IMR-90 (cell line): Measurements from ENCODE around the gene NPBWR2. TPM values are rescaled to one million over a fixed set of nuclear protein-coding genes. Genes with fewer than 3 reads are reported as not detected.

ENCODE experiments used
- ATAC-seq: fragments of 200-7000 bp; cut with Tn5 transposase; 2 replicates; pipeline ENCODE4 v1.9.1; 2020; ENCODE audit warnings: low read depth, mild to moderate bottlenecking, moderate library complexity
- BruUV-seq: library from RNA; stranded (reverse); fragments of 400-500 nt; replicated peaks from 2 replicates; lab custom pipeline; 2021; lab: Mats Ljungman, UMichigan
- CTCF ChIA-PET: fragments of 300-600 bp; formaldehyde crosslinking; extraction: SDS; loops from one replicate; lab custom pipeline; 2021; ENCODE audit warnings: antibody characterized with exemption; lab: Yijun Ruan, JAX
- POLR2A ChIA-PET: fragments of 300-600 bp; sonication (Branson Sonifier 250); formaldehyde crosslinking; loops from one replicate; lab custom pipeline; 2022; ENCODE audit warnings: antibody characterized with exemption; ENCODE audit not compliant: unreplicated experiment; lab: Charles Lee
- DNase-seq: peaks from one replicate; pipeline ENCODE4 v3.0.0; 2013
- H2AFZ ChIP-seq: replicated peaks from 2 replicates; pipeline ENCODE3; 2013; ENCODE audit warnings: low read length, mild to moderate bottlenecking; ENCODE audit not compliant: poor library complexity
- H2AK5ac ChIP-seq: 2 replicates; pipeline ENCODE4 v1.6.1; 2013; ENCODE audit warnings: low read depth, low read length, inconsistent platforms
- H2AK9ac ChIP-seq: replicated peaks from 2 replicates; pipeline ENCODE3; 2013; ENCODE audit warnings: mild to moderate bottlenecking, low read depth, low read length, moderate library complexity; ENCODE audit not compliant: poor library complexity
- H2BK120ac ChIP-seq: 2 replicates; pipeline ENCODE4 v1.6.1; 2013; ENCODE audit warnings: low read depth, low read length, inconsistent platforms
- H2BK15ac ChIP-seq: 3 replicates; pipeline ENCODE4 v1.6.1; 2013; ENCODE audit warnings: low read depth, low read length, inconsistent platforms
- H2BK20ac ChIP-seq: 2 replicates; pipeline ENCODE4 v1.6.1; 2013; ENCODE audit warnings: low read depth, mild to moderate bottlenecking, inconsistent platforms, low read length, moderate library complexity
- H2BK5ac ChIP-seq: 2 replicates; pipeline ENCODE4 v1.6.1; 2013; ENCODE audit warnings: mild to moderate bottlenecking, low read depth, low read length, inconsistent platforms; ENCODE audit not compliant: poor library complexity, severe bottlenecking
- H3K14ac ChIP-seq: replicated peaks from 2 replicates; pipeline ENCODE4 v1.6.1; 2013; ENCODE audit warnings: low read depth, low read length, inconsistent platforms
- H3K18ac ChIP-seq: 2 replicates; pipeline ENCODE4 v1.6.1; 2013; ENCODE audit warnings: low read depth, low read length, control low read depth
- H3K23ac ChIP-seq: 2 replicates; pipeline ENCODE4 v1.6.1; 2013; ENCODE audit warnings: low read depth, low read length, inconsistent platforms
- H3K27ac ChIP-seq: 2 replicates; pipeline ENCODE4 v1.5.1; 2013; ENCODE audit warnings: mild to moderate bottlenecking, control low read depth, low read length; ENCODE audit not compliant: insufficient read depth
- H3K27me3 ChIP-seq: 2 replicates; pipeline ENCODE4 v1.6.1; 2013; ENCODE audit warnings: low read length; ENCODE audit not compliant: control insufficient read depth, insufficient read depth
- H3K36me3 ChIP-seq: 2 replicates; pipeline ENCODE4 v1.6.1; 2013; ENCODE audit warnings: low read length, mixed read lengths; ENCODE audit not compliant: control insufficient read depth, insufficient read depth
- H3K4ac ChIP-seq: 2 replicates; pipeline ENCODE4 v1.6.1; 2013; ENCODE audit warnings: low read depth, low read length, inconsistent platforms
- H3K4me1 ChIP-seq: 2 replicates; pipeline ENCODE4 v1.6.1; 2013; ENCODE audit warnings: low read length, mixed read lengths; ENCODE audit not compliant: control insufficient read depth, insufficient read depth
- H3K4me2 ChIP-seq: 2 replicates; pipeline ENCODE4 v1.6.1; 2013; ENCODE audit warnings: low read depth, mild to moderate bottlenecking, control low read depth, low read length, moderate library complexity
- H3K4me3 ChIP-seq: 2 replicates; pipeline ENCODE4 v1.5.1; 2013; ENCODE audit warnings: low read depth, mild to moderate bottlenecking, control low read depth, low read length, moderate library complexity; ENCODE audit not compliant: insufficient read depth
- H3K56ac ChIP-seq: 2 replicates; pipeline ENCODE4 v1.6.1; 2013; ENCODE audit warnings: low read length, inconsistent platforms; ENCODE audit not compliant: insufficient read depth; ENCODE audit errors: extremely low read depth
- H3K79me1 ChIP-seq, 2 experiments: 2 replicates each; pipeline ENCODE4 v1.6.1; 2013; ENCODE audit warnings: low read length in 2 of 2, inconsistent platforms in 1 of 2, low read depth in 1 of 2
- H3K9ac ChIP-seq: 2 replicates; pipeline ENCODE4 v1.6.1; 2013; ENCODE audit warnings: low read depth, low read length, control low read depth
- H3K9me1 ChIP-seq: 2 replicates; pipeline ENCODE4 v1.6.1; 2013; ENCODE audit warnings: low read length, inconsistent platforms; ENCODE audit not compliant: insufficient read depth
- H3K9me3 ChIP-seq: 2 replicates; pipeline ENCODE4 v1.6.1; 2013; ENCODE audit warnings: low read length; ENCODE audit not compliant: control insufficient read depth, insufficient read depth
- H4K20me1 ChIP-seq: 2 replicates; pipeline ENCODE4 v1.6.1; 2013; ENCODE audit warnings: low read length, inconsistent platforms; ENCODE audit not compliant: insufficient read depth
- H4K5ac ChIP-seq: 2 replicates; pipeline ENCODE4 v1.6.1; 2013; ENCODE audit warnings: mild to moderate bottlenecking, low read depth, low read length, control low read depth
- H4K8ac ChIP-seq, 2 experiments: 2 replicates each; pipeline ENCODE4 v1.6.1; 2013; ENCODE audit warnings: low read depth in 2 of 2, low read length in 2 of 2, control low read depth in 1 of 2, inconsistent platforms in 1 of 2
- H4K91ac ChIP-seq: 2 replicates; pipeline ENCODE4 v1.6.1; 2013; ENCODE audit warnings: low read depth, low read length, inconsistent platforms; ENCODE audit not compliant: insufficient read depth
- BHLHE40 ChIP-seq: fragments of 150-350 bp; IDR thresholded peaks from 2 replicates; pipeline ENCODE4 v1.6.1; 2016; ENCODE audit warnings: mild to moderate bottlenecking, low read depth, low read length
- CEBPB ChIP-seq: IDR thresholded peaks from 2 replicates; pipeline ENCODE4 v1.6.1; 2012; ENCODE audit warnings: low read depth, low read length, improper control_type of control experiment
- CHD1 ChIP-seq: IDR thresholded peaks from 2 replicates; pipeline ENCODE4 v1.6.1; 2012; ENCODE audit warnings: low read depth, low read length, improper control_type of control experiment
- CTCF ChIP-seq: conservative IDR thresholded peaks from 2 replicates; pipeline ENCODE4 v1.5.1; 2012; ENCODE audit warnings: mild to moderate bottlenecking, low read depth, low read length, improper control_type of control experiment
- MXI1 ChIP-seq: IDR thresholded peaks from 2 replicates; pipeline ENCODE4 v1.6.1; 2012; ENCODE audit warnings: low read depth, mild to moderate bottlenecking, low read length, moderate library complexity, borderline replicate concordance
- NFE2L2 ChIP-seq: fragments of 150-350 bp; IDR thresholded peaks from 2 replicates; pipeline ENCODE4 v1.6.1; 2016; ENCODE audit warnings: low read depth, mild to moderate bottlenecking, low read length
- POLR2A ChIP-seq: IDR thresholded peaks from 2 replicates; pipeline ENCODE4 v1.6.1; 2012; ENCODE audit warnings: mild to moderate bottlenecking, low read depth, low read length
- RAD21 ChIP-seq: IDR thresholded peaks from 2 replicates; pipeline ENCODE4 v1.6.1; 2012; ENCODE audit warnings: low read length, improper control_type of control experiment
- RFX5 ChIP-seq: IDR thresholded peaks from 2 replicates; pipeline ENCODE4 v1.8.0; 2012; ENCODE audit warnings: low read depth, mild to moderate bottlenecking, low read length, moderate library complexity
- SMC3 ChIP-seq: fragments of 150-350 bp; IDR thresholded peaks from 2 replicates; pipeline ENCODE4 v1.6.1; 2016; ENCODE audit warnings: low read depth, mild to moderate bottlenecking, antibody characterized with exemption, low read length, moderate library complexity
- USF2 ChIP-seq: fragments of 150-350 bp; IDR thresholded peaks from 2 replicates; pipeline ENCODE4 v1.6.1; 2017; ENCODE audit warnings: mild to moderate bottlenecking, antibody characterized with exemption, low read length, low read depth
- WGBS, 2 experiments: methylation state at CpG; one replicate each; pipeline versions ENCODE4 v1.1.5 to v1.1.7; 2013; ENCODE audit warnings: missing lambda C conversion rate in 2 of 2; ENCODE audit not compliant: insufficient read length in 1 of 2; ENCODE audit errors: extremely low coverage in 2 of 2; 5-methylcytosine and 5-hydroxymethylcytosine counted together
- dilution Hi-C: fragments of 300-500 bp; cut with HindIII; formaldehyde crosslinking; loops from one replicate; pipeline ENCODE4 v1.14.3; 2018; ENCODE audit warnings: low sequenced_read_pairs; ENCODE audit not compliant: unreplicated experiment
- in situ Hi-C: fragments of 300-500 bp; cut with MboI; formaldehyde crosslinking; loops from 3 replicates; pipeline ENCODE4 v1.14.3; 2019; ENCODE audit warnings: low sequenced_read_pairs, inconsistent platforms, mixed read lengths
- intact Hi-C: fragments of 100-400 bp; cut with micrococcal nuclease; formaldehyde crosslinking; loops from 2 replicates; pipeline ENCODE4 v1.10.0; 2022
- polyA plus RNA-seq, 3 experiments: library from polyadenylated mRNA; depleted of rRNA; stranded (reverse); fragments of >200 nt; gene quantifications; 2 replicates each; pipeline ENCODE4 v1.2.3, GENCODE V29; 2012; ENCODE audit warnings: low replicate concordance in 1 of 3
- total RNA-seq: library from RNA; depleted of rRNA; stranded (reverse); fragments of >200 nt; gene quantifications from 2 replicates; pipeline ENCODE4 v1.2.3, GENCODE V29; 2012

NPBWR2 gene
- total and polyA plus RNA-seq, 2 of the 4 experiments (the other 2 are of a cell fraction) = not detected

DNA sequence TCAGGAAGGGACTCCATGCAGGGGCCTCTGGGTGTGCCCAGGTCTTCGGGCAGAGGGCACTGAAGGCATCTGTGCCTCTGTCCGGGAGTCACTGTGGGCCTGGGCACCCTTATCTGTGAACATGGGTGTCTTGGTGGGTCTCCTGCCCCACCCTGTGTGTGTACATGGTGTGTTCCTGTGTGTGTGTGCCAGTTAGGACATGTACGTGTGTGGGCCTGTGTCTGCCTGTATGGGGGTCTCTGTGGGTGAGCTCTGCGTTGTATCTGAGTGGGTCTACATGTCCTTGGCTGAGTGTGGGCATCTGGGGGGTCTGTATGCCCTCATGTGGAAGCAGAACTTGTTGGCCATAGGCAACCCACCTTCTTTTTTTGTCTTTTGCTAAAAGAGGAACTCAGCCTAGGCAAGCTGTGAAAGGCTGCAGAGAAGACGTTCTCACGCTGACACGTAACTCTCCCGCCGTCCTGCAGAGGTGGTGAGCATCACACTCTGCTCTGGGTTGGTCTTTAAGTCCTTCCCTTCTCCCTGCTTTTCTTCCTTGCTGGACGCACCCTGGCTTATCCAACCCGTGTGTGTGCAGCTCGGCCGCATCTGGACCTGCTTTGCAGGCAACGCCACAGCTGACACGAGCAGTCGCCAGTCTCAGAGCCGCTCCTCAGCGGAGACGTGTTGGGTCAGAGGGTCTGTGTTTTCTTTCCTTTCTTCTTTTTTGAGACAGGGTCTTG lies 532 bp upstream of the NPBWR2 start:
- H2AK5ac ChIP-seq = no peak overlapping the region
- H3K14ac ChIP-seq = no peak overlapping the region
- no peaks in the 10 kb centered on the region for H3K4me1 ChIP-seq
- intact Hi-C loops = no loop called here
- no peak overlapping the region for H2AK9ac ChIP-seq
- H2AFZ ChIP-seq = peak overlapping the region; percentile 58
- no peak overlapping the region for H4K8ac ChIP-seq
- H3K4ac ChIP-seq = no peak overlapping the region
- no peak overlapping the region for H3K4me2 ChIP-seq
- no peak overlapping the region for H3K27ac ChIP-seq
- H3K9me1 ChIP-seq = no peaks in the 10 kb centered on the region
- no peaks in the 10 kb centered on the region for H3K79me1 ChIP-seq
- DNase-seq (no peak), ATAC-seq (no peak)
- no peaks in the 10 kb centered on the region for H4K20me1 ChIP-seq
- no peak overlapping the region for H2BK20ac ChIP-seq
- no peak overlapping the region for H2BK15ac ChIP-seq
- H4K5ac ChIP-seq = no peak overlapping the region
- no peak overlapping the region for H2BK120ac ChIP-seq
- no peak overlapping the region for H3K23ac ChIP-seq
- H3K36me3 ChIP-seq = no peaks in the 10 kb centered on the region
- H3K9ac ChIP-seq = no peak overlapping the region
- ChIA-PET CTCF (no interaction called here), POLR2A (no interaction called here)
- no peak overlapping the region for H2BK5ac ChIP-seq
- 72% methylated on average over 7 of the region's 19 CpGs; no CpG with 5 or more reads in 1 of the 2 experiments for WGBS, 2 experiments
- no peak overlapping the region for H3K4me3 ChIP-seq
- H3K18ac ChIP-seq = no peak overlapping the region
- dilution Hi-C loops = no loop called here
- peaks cover 40% of the 10 kb centered on the region for H3K27me3 ChIP-seq
- H3K9me3 ChIP-seq = no peaks in the 10 kb centered on the region
- H4K91ac ChIP-seq = no peak overlapping the region
- TF ChIP-seq SMC3 (no peak), MXI1 (no peak), CHD1 (no peak), RAD21 (no peak), NFE2L2 (no peak), BHLHE40 (no peak), CTCF (no peak), CEBPB (no peak), POLR2A (no peak), USF2 (no peak), RFX5 (no peak)
- no peak overlapping the region for H3K56ac ChIP-seq
- no TSS peak for BruUV-seq
- in situ Hi-C loops = no loop called here
